ENCODE results near the gene ADCK1. TPM values are rescaled to one million over a fixed set of nuclear protein-coding genes. Genes with fewer than 3 reads are reported as not detected.

The ADCK1 gene
- total and polyA plus RNA-seq, 9 of the 15 experiments (the other 6 are each of a cell fraction or from before 2014, with no cell fraction given): 2.8 to 8.9 (median 4.3) TPM

- peak; percentile 68; the same call in 1 of the 2 replicates for TF ChIP-seq NCOA1 (IDR thresholded peaks at IDR 0.05; ENCODE audit: low read depth)
- 0 out of 2 replicates have a peak, but pooled peaks have one; percentile 72 for TF ChIP-seq MTA3 (IDR thresholded peaks at IDR 0.05; ENCODE audit: borderline replicate concordance)
- TF ChIP-seq ZHX1 (conservative IDR thresholded peaks at IDR 0.05; ENCODE audit: low read length): no peak
- TF ChIP-seq CREB3 (tag; conservative IDR thresholded peaks at IDR 0.05; ENCODE audit: low read depth): peak; percentile 82
- no peak for TF ChIP-seq TBL1XR1 (IDR thresholded peaks at IDR 0.05; ENCODE audit: low read length in 2 of 2)
- no peak for TF ChIP-seq ETS1 (conservative IDR thresholded peaks at IDR 0.05; ENCODE audit: control insufficient read depth, low read depth, low read length)
- 0 out of 2 replicates have a peak, but pooled peaks have one; percentile 40 for TF ChIP-seq FOXM1 (IDR thresholded peaks at IDR 0.05; ENCODE audit: low read depth)
- TF ChIP-seq FOXM1 (CRISPR knock-in tag; IDR thresholded peaks at IDR 0.05; ENCODE audit: low read depth): no peak
- TF ChIP-seq ZNF766 (CRISPR knock-in tag; conservative IDR thresholded peaks at IDR 0.05): peak; percentile 67; the same call in 1 of the 2 replicates
- TF ChIP-seq STAT5A (IDR thresholded peaks at IDR 0.05; ENCODE audit: borderline replicate concordance, low read length): peak; percentile 59
- TF ChIP-seq CBFA2T2 (conservative IDR thresholded peaks at IDR 0.05): peak; percentile 89
- no peak for TF ChIP-seq SPI1 (IDR thresholded peaks at IDR 0.05; ENCODE audit: borderline replicate concordance, low read depth, low read length)
- TF ChIP-seq ZNF699 (CRISPR knock-in tag; IDR thresholded peaks at IDR 0.05; ENCODE audit: insufficient replicate concordance): no peak
- no peak for TF ChIP-seq BRF1 (IDR thresholded peaks at IDR 0.05; ENCODE audit: borderline replicate concordance, extremely low read depth, insufficient read length)
- TF ChIP-seq MYNN (IDR thresholded peaks at IDR 0.05): peak; percentile 94
- TF ChIP-seq MYNN (CRISPR knock-in tag; IDR thresholded peaks at IDR 0.05): no peak
- TF ChIP-seq ATF4 (CRISPR knock-in tag; IDR thresholded peaks at IDR 0.05): 0 out of 2 replicates have a peak, but pooled peaks have one; percentile 10
- peak; percentile 83 for TF ChIP-seq TOE1 (IDR thresholded peaks at IDR 0.05; ENCODE audit: borderline replicate concordance)
- TF ChIP-seq TOE1 (CRISPR knock-in tag; IDR thresholded peaks at IDR 0.05; ENCODE audit: borderline replicate concordance, low read depth): no peak
- TF ChIP-seq ZNF23 (CRISPR knock-in tag; IDR thresholded peaks at IDR 0.05): no peak
- TF ChIP-seq PYGO2 (tag; IDR thresholded peaks at IDR 0.05): no peak
- peak; percentile 63; the same call in 1 of the 2 replicates for TF ChIP-seq IFI16 (CRISPR knock-in tag; IDR thresholded peaks at IDR 0.05)
- TF ChIP-seq DDX20 (tag; IDR thresholded peaks at IDR 0.05; ENCODE audit: low read depth): no peak
- TF ChIP-seq ZKSCAN8 (CRISPR knock-in tag; IDR thresholded peaks at IDR 0.05): 0 out of 2 replicates have a peak, but pooled peaks have one; percentile 47
These were observed 26.1 kb downstream of the ADCK1 start (continued) for GRCh38 chr14:77825895-77826519.

All from K562 (cell line).